RKO (cell line): ENCODE data around the gene APOBEC3G.
A peak's percentile ranks its signal among the peaks of the same experiment; 100 is the strongest.

ENCODE experiments used
- DNase-seq: peaks from one replicate; pipeline ENCODE4 v3.0.0-alpha.2; 2016; ENCODE audit warnings: low spot score

APOBEC3G gene

DNA sequence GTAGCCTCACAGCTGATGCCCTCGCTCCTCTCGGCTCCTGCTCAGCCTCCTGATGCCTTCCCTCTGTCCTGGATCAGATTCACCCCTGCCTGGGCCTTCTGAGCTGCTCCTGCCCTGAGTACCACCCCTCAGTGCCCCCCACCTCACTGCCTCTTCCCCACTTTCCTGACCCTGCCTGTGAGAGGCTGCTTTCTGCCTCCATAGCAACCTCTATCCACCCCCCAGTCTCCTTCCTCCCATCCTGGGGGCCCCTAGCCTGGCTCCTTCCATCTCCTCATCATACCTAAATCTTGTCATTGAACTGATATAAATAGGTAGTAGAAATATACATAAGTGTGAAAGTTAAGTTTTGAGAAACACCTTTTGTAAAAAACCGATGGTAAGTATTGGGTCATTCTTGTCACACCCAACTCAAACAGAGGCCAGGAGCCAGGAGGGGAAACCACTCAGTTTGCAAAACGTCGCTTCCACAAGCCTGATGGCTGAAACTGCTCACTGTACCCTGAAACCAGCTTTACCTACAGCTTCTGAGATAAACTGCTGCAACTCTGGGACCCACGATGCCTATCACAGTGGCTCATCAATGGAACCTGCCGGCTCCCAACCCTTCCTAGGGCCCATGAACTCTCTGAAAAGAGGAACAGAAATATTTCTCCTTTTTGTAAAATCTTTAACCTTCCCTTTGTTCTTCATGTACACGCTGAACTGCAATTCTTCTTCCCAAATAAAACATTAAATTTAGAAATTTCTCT is 15.2 kb downstream of the APOBEC3G start:
- DNase-seq = no peak

DNA sequence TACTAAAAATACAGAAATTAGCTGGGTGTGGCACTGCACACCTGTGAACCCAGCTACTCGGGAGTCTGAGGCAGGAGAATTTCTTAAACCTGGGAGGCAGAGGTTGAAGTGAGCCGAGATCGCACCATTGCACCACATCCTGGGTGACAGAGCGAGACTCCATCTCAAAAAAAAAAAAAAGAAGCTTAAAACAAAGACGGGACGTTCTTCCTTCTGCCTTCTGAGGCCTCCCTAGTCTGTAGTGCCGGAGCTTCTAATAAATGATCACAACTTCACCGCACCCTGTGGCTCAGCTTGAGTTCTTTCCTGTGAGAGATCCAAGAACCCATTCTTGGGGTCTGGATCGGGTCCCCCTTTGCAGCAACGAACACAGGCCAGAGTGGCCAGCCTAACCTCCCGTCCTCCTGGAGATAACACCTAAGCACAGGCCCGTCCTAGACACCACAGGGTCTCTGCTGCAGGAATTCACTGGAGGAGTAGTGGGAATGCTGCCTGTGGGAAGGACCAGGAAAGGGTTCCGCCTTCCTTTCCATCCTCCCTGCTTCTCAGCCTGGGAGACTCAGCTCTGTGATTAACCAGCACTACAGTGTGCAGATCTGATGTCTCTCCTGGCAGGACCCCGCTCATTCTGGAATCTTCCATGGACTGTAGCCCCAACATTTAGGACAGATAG is 17.8 kb downstream of the APOBEC3G start:
- DNase-seq = no peak

DNA sequence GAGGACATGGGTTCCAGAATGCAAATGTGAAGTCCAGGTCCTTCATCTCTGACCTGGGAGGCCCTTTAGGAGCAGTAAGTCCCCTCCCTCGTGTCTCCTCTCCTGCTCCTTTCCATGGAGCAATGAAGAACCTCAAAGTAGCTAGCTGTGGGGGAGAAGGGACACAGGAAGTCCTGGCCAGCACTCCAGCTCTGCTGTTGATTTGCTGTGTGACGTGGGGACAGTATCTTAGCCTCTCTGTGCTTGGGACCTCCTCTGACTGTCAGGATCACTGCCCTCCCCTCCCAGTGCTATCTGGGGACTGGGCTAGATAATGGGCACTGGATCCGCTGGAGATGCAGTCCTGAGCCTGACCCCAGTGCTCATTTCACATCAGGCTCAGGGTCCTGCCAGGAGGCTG is 18.9 kb downstream of the APOBEC3G start:
- DNase-seq = no peak

DNA sequence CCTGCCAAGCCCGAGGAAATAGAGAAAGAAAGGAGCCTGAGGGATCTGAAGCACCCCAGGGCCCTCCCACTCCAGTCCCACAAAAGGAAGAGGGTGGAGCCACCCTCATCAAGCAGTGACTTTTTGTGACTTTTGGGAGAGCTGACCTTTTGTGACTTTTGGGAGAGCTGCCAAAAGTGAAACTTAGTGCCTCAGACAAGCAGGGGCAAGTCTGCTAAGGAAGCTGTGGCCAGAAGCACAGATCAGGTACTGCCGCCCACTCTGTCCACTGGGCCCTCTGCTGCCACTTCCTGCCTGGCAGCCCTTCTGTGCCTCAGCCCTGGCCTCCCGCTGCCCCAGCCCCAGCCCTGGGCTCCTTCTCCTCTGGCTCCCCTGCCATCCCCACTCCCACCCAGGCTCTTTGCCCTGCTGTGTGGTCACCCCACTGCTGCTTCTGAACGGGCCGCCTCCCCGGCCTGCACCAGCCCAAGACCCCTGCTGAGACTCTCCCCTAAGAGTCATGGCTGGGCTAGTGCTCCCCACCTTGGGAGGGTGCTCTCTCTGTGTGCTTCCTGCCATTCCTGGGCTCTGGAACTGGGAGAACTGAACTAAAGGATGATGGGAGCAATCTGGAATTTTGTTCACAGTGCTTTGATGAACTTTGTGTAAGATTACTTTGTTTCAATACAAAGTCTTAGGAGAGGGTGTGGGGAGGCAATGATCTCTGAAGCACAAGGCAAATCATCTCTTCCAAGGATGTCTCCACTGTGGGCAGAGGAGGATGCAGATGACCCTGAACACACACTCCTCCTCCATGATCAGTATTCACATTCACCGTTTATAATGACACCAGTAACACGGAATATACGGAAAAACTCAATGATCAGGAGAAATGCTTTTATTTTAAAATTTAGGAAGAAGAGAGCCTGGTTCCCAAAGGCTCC is 20.3 kb downstream of the APOBEC3G start, which contains the start of gene APOBEC3H:
APOBEC3H (plus strand) TSS at position 147 of the 923 bp plus-strand sequence. CDS start 3,035 bp downstream, outside the sequence.
- no peak for DNase-seq

DNA sequence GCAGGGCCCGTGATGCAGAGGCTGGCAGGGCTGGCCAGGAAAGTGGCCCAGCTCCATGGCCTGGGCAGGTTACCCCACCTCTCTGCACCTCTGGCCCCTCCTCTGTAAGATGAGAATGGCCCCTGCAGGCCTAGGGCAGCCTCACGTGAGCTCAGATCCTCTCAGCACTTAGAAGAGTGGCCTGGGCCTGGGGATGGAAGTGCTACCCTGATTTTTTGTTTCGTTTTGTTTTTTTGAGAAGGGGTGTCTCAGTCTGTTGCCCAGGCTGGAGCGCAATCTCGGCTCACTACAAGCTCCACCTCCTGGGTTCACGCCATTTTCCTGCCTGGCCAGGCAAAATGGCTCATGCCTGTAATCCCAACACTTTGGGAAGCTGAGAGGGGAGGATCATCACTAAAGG is 21.0 kb downstream of the APOBEC3G start:
- DNase-seq = no peak

DNA sequence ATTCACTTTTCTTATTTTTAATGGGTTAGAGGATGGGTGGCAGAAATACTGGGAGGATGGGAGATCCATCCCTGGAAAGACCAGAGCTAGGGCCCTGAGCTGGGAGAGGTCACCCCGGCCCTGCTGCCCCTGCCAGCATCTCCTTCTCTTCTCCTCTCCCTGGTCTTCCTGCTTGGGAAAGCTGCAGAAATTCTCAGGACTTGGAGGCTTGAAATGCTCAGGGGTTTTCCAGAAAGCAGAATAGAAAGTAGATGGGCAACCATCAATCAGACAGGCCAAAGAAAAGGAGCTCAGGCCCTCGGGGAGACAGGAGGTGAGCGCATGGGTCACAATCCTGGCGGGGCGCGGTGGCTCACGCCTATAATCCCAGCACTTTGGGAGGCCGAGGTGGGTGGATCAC is 21.5 kb downstream of the APOBEC3G start:
- DNase-seq = no peak

DNA sequence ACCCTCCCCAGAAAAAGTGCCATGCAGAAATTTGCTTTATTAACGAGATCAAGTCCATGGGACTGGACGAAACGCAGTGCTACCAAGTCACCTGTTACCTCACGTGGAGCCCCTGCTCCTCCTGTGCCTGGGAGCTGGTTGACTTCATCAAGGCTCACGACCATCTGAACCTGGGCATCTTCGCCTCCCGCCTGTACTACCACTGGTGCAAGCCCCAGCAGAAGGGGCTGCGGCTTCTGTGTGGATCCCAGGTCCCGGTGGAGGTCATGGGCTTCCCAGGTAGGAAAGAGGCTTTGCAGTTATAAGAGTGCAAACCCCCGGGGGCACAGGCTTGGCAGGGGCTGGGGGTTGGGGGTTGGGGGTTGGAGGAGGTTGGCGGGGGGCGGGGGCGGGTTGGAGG is 24.2 kb downstream of the APOBEC3G start:
- DNase-seq = no peak

DNA sequence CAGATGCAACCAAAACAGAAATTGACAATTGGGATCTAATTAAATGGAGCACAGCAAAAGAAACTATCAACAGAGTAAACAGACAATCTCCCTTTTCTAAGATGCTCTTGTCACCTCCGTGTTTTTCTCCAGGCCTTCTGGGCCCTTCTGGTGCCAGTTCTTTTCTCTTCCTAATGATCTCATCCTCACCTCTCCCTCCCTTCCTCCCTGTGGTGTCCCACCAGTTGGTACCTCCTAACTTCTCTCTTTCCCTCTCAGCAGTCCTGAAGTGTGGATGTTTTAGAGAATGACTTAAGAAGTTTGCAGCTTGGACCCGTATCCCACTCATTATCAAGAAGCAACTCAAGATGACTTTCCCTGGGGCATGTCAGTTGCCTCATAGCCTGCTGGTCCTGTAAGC is 26.4 kb downstream of the APOBEC3G start:
- DNase-seq = no peak

DNA sequence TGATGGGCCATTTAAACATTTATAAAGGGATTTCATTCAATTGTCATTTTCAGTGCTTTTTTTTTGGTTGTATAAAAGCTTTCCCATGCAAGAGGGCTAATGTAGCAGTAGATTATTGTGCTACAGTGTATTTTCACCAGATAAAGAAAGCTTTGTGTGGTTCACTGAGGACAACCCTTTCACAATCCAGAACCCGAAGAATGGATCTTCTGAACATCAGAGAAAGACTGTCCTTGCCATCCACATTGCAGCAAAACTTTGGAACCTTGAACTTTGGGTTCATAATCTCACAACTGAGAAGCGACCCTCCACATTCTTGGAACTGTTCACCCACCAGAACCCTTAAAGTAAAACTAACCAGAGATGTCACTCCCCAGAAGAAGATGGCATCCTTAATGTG is 29.3 kb downstream of the APOBEC3G start:
- no peak for DNase-seq

DNA sequence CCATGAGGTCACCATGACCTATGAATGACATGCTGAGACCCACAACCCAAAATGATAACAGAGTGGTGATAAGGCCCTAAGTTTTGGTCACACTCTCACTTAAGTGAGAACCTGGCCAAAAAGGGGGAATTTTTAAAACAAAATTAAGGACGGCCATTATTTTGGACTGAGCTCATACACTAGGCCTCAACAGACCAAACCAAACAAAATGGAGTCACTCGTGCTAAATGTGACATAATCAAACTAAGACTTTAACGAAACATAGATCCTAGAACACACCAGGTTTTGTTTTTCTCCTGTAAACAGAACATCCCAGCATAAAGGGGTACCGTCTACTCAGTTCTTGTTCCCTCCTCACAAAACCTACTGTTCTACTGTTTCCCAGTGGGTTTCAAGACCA is 31.4 kb downstream of the APOBEC3G start:
- DNase-seq = no peak

DNA sequence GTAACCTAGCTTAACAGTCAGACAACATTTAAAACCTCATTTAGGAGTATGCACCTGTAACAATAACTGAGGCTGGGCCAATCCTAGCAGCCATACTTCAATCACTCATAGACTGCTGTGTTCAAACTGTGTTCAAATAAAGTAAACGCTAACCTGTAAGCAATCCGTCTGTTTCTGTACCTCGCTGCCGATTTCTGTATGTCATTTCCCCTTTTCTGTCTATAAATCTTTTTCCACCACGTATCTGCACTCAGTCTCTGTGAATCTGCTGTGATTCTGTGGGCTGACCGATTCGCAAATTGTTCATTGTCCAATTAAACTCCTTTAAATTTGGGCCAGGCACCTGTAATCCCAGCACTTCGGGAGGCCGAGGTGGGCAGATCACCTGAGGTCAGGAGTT is 32.3 kb downstream of the APOBEC3G start:
- DNase-seq = no peak

DNA sequence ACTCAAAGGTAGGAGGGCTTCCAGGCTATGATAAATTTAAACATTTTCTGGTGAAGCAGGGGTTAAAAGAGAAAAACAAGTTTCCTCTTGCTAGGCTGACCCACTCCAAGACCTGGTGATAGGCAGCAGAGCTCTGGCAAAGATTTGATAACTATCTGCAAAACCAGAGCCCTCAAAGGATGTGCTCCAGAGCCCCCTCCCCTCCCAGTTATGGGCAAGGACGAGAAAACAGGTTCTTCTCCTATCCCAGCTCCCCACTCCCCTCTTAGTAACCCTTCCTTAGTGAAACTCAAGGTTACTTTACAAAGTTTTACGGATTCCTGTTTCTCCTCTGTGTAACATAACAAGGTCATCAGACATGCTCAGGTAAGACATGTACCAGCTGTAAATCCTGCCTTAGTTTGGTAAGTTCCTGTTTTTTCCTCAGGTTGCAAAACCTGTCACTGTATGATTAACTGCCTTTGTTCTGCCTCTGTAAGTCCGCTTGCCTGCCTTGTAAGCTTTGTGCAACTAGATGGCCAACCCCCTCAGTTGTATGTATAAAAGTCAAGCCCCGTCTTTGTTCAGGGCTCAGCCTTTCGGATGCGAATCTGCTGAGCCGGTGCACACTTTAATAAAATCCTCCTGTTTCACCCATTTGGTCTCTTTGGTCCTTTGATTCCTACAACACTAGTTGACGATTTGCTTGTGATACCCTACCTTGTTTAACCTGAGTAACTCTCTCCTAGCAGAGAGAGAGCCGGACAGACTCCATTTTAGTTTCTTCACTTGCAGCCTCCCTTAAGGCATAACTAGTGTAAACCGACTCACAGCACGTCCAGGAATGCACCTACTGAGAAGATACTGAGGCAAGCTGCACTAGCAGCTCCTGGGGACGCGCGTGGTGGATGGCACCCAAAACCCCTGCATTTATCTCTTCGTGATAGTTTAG is 33.8 kb downstream of the APOBEC3G start:
- DNase-seq = no peak

DNA sequence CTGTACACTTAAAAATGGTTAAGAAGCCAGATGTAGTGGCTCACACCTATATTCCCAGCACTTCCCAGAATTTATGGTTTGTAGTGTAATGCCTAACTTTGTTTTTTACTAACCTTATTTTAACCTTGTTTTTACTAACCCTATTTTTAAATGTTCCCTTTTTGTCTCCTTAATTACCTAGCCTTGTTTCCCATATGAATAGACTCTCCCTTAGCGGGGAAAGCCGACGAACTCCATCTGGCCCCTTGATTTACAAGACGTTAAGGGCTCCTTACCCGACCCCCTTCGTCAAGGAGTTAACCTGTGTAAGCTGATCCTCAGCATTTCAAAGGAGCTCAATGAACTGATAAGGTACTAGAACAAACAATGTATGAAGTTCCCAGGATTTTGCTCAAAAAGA is 37.0 kb downstream of the APOBEC3G start:
- DNase-seq = no peak

DNA sequence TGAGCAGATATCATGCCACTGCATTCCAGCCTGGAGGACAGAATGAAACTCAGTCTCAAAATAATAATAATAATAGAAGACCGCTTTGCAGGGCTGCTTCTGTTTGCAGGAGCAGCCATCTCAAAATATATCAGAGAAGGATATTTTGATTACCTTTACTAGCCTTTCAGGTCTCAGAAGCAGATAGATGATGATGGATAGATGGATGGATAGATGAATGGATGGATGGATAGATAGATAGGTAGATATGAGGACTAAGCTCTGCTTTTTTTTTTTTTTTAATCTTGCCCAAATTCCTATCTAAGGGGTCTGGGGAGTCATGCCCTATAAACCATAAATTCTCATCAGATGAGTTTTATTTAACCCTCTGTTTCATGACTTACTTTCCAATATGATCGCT is 38.5 kb downstream of the APOBEC3G start:
- DNase-seq = no peak

DNA sequence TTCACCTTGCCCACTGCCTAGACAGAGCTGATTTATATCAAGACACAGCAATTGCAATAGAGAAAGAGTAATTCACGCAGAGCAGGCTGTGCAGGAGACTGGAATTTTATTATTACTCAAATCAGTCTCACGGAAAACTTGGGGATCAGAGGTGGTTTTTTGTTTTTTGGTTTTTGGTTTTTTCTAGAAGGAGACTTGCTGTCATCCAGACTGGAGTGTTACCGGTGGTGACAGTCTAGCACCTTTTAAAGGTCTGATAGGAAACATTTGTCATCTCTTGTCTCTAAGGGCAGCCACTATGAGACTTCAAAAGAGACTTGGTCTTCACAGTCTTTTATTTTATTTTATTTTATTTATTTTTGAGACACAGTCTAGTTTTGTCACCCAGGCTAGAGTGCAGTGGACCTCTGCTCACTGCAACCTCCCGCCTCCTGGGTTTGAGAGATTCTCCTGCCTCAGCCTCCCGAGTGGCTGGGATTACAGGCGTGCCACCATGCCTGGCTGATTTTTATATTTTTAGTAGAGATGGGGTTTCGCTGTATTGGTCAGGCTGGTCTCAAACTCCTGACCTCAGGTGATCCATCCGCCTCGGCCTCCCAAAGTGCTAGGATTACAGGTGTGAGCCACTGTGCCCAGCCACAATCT is 39.0 kb downstream of the APOBEC3G start:
- no peak for DNase-seq

DNA sequence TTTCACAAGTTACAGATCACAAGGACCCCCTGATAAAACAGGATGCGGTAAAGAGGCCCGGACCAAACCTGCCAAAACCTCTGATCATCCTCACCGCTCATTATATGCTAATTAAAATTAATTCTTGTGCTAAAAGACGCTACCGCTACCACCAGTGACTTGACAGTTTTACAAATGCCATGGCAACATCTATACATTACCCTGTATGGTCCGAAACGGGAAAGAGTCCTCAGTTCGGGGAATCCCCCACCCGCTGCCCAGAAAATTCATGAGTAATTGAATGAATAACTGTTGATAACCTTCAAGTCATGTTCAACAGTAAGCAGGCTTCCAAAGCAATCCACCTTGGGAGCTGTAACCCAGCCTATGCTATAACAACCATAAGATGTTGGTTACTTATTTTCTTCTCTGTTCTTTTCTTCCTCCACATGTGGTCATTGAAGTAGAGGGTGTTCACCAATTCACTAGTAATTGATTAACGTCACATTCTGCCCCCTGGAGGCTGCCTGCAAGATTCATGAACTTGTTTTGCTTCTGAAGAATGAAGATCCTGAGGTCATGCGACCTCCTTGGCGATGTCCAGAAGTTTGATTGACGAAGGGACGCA is 40.6 kb downstream of the APOBEC3G start:
- DNase-seq = peak; percentile 20

DNA sequence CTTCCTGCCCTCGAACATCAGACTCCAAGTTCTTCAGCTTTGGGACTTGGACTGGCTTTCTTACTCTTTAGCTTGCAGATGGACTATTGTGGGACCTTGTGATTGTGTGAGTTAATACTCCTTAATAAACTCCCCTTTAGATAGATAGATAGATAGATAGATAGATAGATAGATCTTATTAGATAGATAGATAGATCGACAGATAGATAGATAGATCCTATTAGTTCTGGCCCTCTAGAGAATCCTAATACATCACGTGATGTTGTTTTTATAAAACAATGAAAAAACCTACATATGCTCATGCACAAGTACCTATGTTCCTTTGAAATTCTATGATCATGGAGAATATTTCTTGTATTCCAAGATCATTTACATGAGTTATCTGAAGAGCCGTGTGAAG is 43.9 kb downstream of the APOBEC3G start:
- DNase-seq = no peak

DNA sequence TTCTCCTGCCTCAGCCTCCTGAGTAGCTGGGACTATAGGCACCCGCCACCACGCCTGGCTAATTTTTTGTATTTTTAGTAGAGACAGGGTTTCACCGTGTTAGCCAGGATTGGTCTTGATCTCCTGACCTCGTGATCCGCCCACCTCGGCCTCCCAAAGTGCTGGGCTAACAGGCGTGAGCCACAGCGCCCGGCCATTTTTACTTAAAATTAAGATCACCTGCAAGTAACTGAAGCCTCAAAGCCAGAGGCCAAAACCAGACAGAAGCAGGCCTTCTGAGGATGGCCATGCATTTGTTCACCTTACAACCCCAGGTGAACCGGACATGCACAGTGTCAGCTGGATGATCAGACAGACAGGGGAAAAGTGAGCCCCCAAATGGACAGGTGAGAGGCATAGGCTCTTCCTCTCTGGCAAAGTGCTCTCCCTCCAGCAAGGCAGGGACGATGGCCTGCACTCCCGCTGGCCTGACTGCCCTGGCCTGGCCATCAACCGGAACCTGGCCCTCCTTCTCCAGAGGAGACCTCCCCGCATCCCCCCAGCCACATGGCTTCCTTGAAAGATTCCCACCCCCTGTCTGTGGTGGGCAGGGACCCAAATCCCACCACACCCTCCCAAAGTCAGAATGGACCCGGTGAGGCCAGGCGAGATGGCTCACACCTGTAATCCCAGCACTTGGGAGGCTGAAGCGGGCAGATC is 45.8 kb downstream of the APOBEC3G start:
- no peak for DNase-seq

DNA sequence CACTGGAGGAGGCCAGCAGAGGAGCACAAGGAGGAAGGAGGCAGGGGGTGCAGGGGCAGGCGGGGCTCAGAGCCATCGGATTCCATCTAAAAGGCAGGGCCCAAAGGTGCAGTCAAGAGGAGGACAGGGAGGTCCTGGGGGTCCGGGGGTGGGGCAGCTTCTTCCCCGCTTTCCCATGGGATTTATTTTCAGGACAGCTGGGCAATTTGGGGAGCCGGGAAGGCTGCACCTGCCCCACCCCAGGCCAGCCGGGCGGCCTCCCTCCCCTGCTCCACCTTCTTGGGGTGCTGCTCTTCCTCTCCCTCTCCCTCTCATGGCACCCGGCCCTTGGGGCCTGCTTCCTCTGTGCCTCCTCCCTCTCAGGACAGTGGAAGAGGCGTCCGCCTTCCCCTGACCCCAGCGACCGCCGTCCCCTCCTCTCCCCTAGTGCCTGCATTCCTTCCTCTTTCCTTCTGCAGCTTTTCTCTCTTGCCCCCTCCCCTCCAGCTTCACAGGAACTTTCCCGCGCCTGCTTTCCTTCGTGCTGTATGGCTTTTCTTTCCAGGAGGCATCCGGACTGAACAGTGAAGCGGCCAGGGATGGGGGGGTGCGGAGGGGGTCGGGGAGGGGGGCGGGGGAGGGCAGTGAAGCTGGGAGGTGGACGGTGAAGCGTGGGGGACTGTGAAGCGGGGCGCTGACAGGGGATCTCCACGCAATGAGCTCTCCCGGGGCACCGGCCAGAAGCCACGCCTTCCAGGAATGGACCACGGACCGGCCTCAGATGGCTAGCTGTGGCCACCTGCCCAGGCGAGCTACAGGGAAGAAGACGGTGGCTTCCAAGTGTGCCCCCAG is 46.9 kb downstream of the APOBEC3G start:
- no peak for DNase-seq
